B cell (primary cell): ENCODE results near the gene MISP3. TPM values are rescaled to one million over a fixed set of nuclear protein-coding genes. Genes with fewer than 3 reads are reported as not detected.

Experiments
- ATAC-seq: fragments of 200-7000 bp; cut with Tn5 transposase; one replicate; pipeline ENCODE4 v1.10.0; 2021; ENCODE audit warnings: low read depth, mild to moderate bottlenecking, moderate number of reproducible peaks, moderate library complexity
- CTCF ChIA-PET: fragments of 350-600 bp; sonication (Branson Sonifier 250); formaldehyde crosslinking; loops from one replicate; lab custom pipeline; 2021; ENCODE audit warnings: antibody characterized with exemption, inconsistent platforms; lab: Charles Lee
- POLR2A ChIA-PET: fragments of 350-600 bp; sonication (Branson Sonifier 250); formaldehyde crosslinking; loops from one replicate; lab custom pipeline; 2021; ENCODE audit warnings: antibody characterized with exemption; lab: Charles Lee
- DNase-seq: peaks from one replicate; pipeline ENCODE4 v3.0.0; 2013
- H2AFZ ChIP-seq: 2 replicates; pipeline ENCODE4 v1.6.1; 2012; ENCODE audit warnings: mild to moderate bottlenecking, low read depth, low read length; ENCODE audit not compliant: insufficient read depth, poor library complexity, severe bottlenecking
- H3K27ac ChIP-seq, 2 donors: 1 replicate in 1 of 2; 2 replicates in 1 of 2; pipeline ENCODE4 v1.5.1; 2012 to 2013; ENCODE audit warnings: low read length in 2 of 2, mild to moderate bottlenecking in 2 of 2, moderate library complexity in 1 of 2
- H3K27me3 ChIP-seq, 4 experiments: fragments of 200-600 bp in 1 of 4; sonication (generic) in 1 of 4; replicated peaks in 1 of 4; 1 replicate in 2 of 4; 2 replicates in 2 of 4; pipeline versions ENCODE4 v1.6.1 to v1.7.0; 2013 to 2016; ENCODE audit warnings: low read length in 3 of 4, mild to moderate bottlenecking in 2 of 4, mixed read lengths in 1 of 4, moderate library complexity in 1 of 4; ENCODE audit not compliant: insufficient read depth in 4 of 4, control insufficient read depth in 3 of 4; ENCODE audit errors: control extremely low read depth in 1 of 4
- H3K36me3 ChIP-seq, 2 experiments: replicated peaks in 1 of 2; 1 replicate in 1 of 2; 2 replicates in 1 of 2; pipeline versions ENCODE4 v1.6.1 to v1.7.1; 2013; ENCODE audit warnings: low read length in 1 of 2; ENCODE audit not compliant: insufficient read depth in 2 of 2, control insufficient read depth in 1 of 2; ENCODE audit errors: control extremely low read depth in 1 of 2, extremely low read depth in 1 of 2
- H3K4me1 ChIP-seq, 2 donors: fragments of 200-600 bp in 1 of 2; sonication (generic) in 1 of 2; 1 replicate in 1 of 2; 2 replicates in 1 of 2; pipeline versions ENCODE4 v1.5.1 to v1.6.1; 2013 to 2017; ENCODE audit warnings: low read length in 2 of 2; ENCODE audit not compliant: control insufficient read depth in 2 of 2, insufficient read depth in 2 of 2
- H3K4me2 ChIP-seq: replicated peaks from 2 replicates; pipeline ENCODE3; 2012; ENCODE audit warnings: mild to moderate bottlenecking, low read depth, low read length; ENCODE audit not compliant: poor library complexity, severe bottlenecking
- H3K4me3 ChIP-seq, 5 experiments: fragments of 200-600 bp in 1 of 5; sonication (generic) in 1 of 5; 1 replicate in 3 of 5; 2 replicates in 2 of 5; pipeline versions ENCODE4 v1.5.1 to v1.7.0; 2011 to 2016; ENCODE audit warnings: low read length in 4 of 5, mild to moderate bottlenecking in 4 of 5, low read depth in 2 of 5, control low read depth in 1 of 5, moderate library complexity in 1 of 5; ENCODE audit not compliant: insufficient read depth in 1 of 5; ENCODE audit errors: control extremely low read depth in 1 of 5, extremely low read depth in 1 of 5
- H3K79me2 ChIP-seq: fragments of 200-600 bp; sonication (generic); one replicate; pipeline ENCODE4 v1.6.0; 2016; ENCODE audit warnings: low read length; ENCODE audit not compliant: control insufficient read depth, insufficient read depth
- H3K9ac ChIP-seq: fragments of 200-600 bp; sonication (generic); 2 replicates; pipeline ENCODE4 v1.6.1; 2017; ENCODE audit warnings: mild to moderate bottlenecking, low read length, moderate library complexity
- H3K9me3 ChIP-seq, 3 donors: one replicate each; pipeline versions ENCODE4 v1.6.1 to v1.7.1; 2013; ENCODE audit warnings: low read length in 2 of 3; ENCODE audit not compliant: control insufficient read depth in 2 of 3, insufficient read depth in 1 of 3; ENCODE audit errors: control extremely low read depth in 1 of 3
- H4K20me1 ChIP-seq: 2 replicates; pipeline ENCODE4 v1.6.0; 2012; ENCODE audit warnings: mild to moderate bottlenecking, low read length; ENCODE audit not compliant: insufficient read depth, control insufficient read depth, poor library complexity, severe bottlenecking
- H3K27ac Mint-ChIP-seq: one replicate; pipeline ENCODE4 v1.8.0; 2021; ENCODE audit warnings: mixed read lengths
- H3K27me3 Mint-ChIP-seq: one replicate; pipeline ENCODE4 v1.8.0; 2021; ENCODE audit warnings: mixed read lengths
- H3K4me1 Mint-ChIP-seq: one replicate; pipeline ENCODE4 v1.8.0; 2021; ENCODE audit warnings: mixed read lengths
- H3K4me3 Mint-ChIP-seq: one replicate; pipeline ENCODE4 v1.8.0; 2021; ENCODE audit warnings: mixed read lengths
- H3K9me3 Mint-ChIP-seq: one replicate; pipeline ENCODE4 v1.8.0; 2022; ENCODE audit warnings: mixed read lengths; ENCODE audit not compliant: insufficient read depth
- CTCF ChIP-seq: fragments of 200-600 bp; IDR thresholded peaks from one replicate; pipeline ENCODE4 v1.8.0; 2022; ENCODE audit warnings: antibody characterized with exemption, mild to moderate bottlenecking
- EZH2 ChIP-seq: IDR thresholded peaks from 2 replicates; pipeline ENCODE4 v1.6.1; 2012; ENCODE audit warnings: borderline replicate concordance, low read depth, mild to moderate bottlenecking, moderate library complexity, low read length; ENCODE audit not compliant: insufficient read depth, poor library complexity, severe bottlenecking
- WGBS: methylation state at CpG from one replicate; pipeline ENCODE4 v1.1.5; 2013; ENCODE audit warnings: missing lambda C conversion rate; ENCODE audit not compliant: insufficient coverage; 5-methylcytosine and 5-hydroxymethylcytosine counted together
- intact Hi-C: fragments of 100-400 bp; cut with micrococcal nuclease; formaldehyde crosslinking; loops from one replicate; pipeline ENCODE4 v1.10.0; 2022
- polyA plus RNA-seq: library from polyadenylated mRNA; depleted of rRNA; stranded (reverse); fragments of >200 nt; gene quantifications from 2 replicates; pipeline ENCODE4 v1.2.3, GENCODE V29; 2012
- total RNA-seq, 2 donors: library from RNA; stranded (reverse); fragments of 120-200 nt in 1 of 2; gene quantifications; 1 replicate in 1 of 2; 2 replicates in 1 of 2; pipeline versions ENCODE4 v1.2.3 to v1.2.4, GENCODE V29; 2013 to 2022

Gene MISP3
- total and polyA plus RNA-seq, 2 donors (not counting 1 experiment from before 2014, with no cell fraction given), result 0.34 TPM

- ChIA-PET CTCF (interaction anchor here (0.6 to 1.9 kb wide), 3 partner anchors 9 to 49 kb away, joined by 4 to 7 read pairs (median 4); no protein-coding TSS in a partner anchor), POLR2A (interaction anchor here (1.6 kb wide), 1 partner anchor 22 kb away, joined by 4 read pairs; the partner anchor contains the start of gene RFX1)
- TF ChIP-seq EZH2 (no peak), CTCF (no peak)
- no peak within 1 kb of the TSS for H3K4me3 ChIP-seq
- Mint-ChIP-seq H3K27ac (peak within 1 kb of the TSS; percentile 50), H3K4me3 (no peak within 1 kb of the TSS), H3K4me1 (peaks cover 36% of the 10 kb centered on the region), H3K27me3 (no peaks in the 10 kb centered on the region), H3K9me3 (no peaks in the 10 kb centered on the region)
- no peak within 1 kb of the TSS for H2AFZ ChIP-seq
- no peak for ATAC-seq
- H3K27ac ChIP-seq, result no peak within 1 kb of the TSS
- H3K9me3 ChIP-seq, result peaks cover 0 to 5% (median 0%) of the 10 kb centered on the region in 3 donors
- H3K27me3 ChIP-seq, result no peaks in the 10 kb centered on the region
- H3K4me1 ChIP-seq, result peaks cover 22 to 44% of the 10 kb centered on the region in 2 donors
- DNase-seq, result no peak
- H3K36me3 ChIP-seq, result no peaks in the 10 kb centered on the region
- peaks cover 11% of the 10 kb centered on the region for H3K79me2 ChIP-seq
- intact Hi-C loops, result no loop called here
- H3K4me2 ChIP-seq, result peak within 1 kb of the TSS; percentile 26
- H3K9ac ChIP-seq, result no peak within 1 kb of the TSS
- H4K20me1 ChIP-seq, result no peaks in the 10 kb centered on the region
- whole genome bisulfite sequencing, result 90% methylated on average over 24 of the region's 24 CpGs
Observed at GRCh38 chr19:14027856-14028450, 44.6 kb upstream of the MISP3 start, which contains the start of gene RLN3. Gene RLN3 (plus strand): TSS chr19:14028148. CDS start chr19:14028205, 57 bp downstream.

- CTCF ChIA-PET, result interaction anchor here (0.5 to 1.9 kb wide), 6 partner anchors 10 to 126 kb away, joined by 3 to 7 read pairs (median 4); no protein-coding TSS in a partner anchor
- ATAC-seq, result no peak
- H3K27ac Mint-ChIP-seq, result peak overlapping the region; percentile 50
- intact Hi-C loops, result no loop called here
- H3K27me3 Mint-ChIP-seq, result no peaks in the 10 kb centered on the region
- Histone ChIP-seq H3K79me2 (peaks cover 13% of the 10 kb centered on the region), H3K36me3 (peaks cover under 1 to 1% of the 10 kb centered on the region in 2 experiments), H3K9me3 (peaks cover 0 to 5% (median 0%) of the 10 kb centered on the region in 3 donors), H3K4me2 (peak overlapping the region; percentile 26), H4K20me1 (peaks cover 3% of the 10 kb centered on the region), H3K27me3 (no peaks in the 10 kb centered on the region), H3K4me3 (no peak overlapping the region), H3K27ac (no peak overlapping the region), H3K9ac (no peak overlapping the region), H2AFZ (no peak overlapping the region), H3K4me1 (peaks cover 22 to 40% of the 10 kb centered on the region in 2 donors)
- TF ChIP-seq CTCF, result no peak
- TF ChIP-seq EZH2, result no peak
- no peaks in the 10 kb centered on the region for H3K9me3 Mint-ChIP-seq
- POLR2A ChIA-PET, result interaction anchor here (0.6 to 1.6 kb wide), 3 partner anchors 19 to 23 kb away, joined by 3 to 5 read pairs (median 4); partner anchors contain the start of gene RFX1
- H3K4me1 Mint-ChIP-seq, result peaks cover 32% of the 10 kb centered on the region
- no peak for DNase-seq
- 100% methylated on average over 2 of the region's 4 CpGs for WGBS
- H3K4me3 Mint-ChIP-seq, result no peak overlapping the region
Observed at GRCh38 chr19:14028901-14029300, 43.7 kb upstream of the MISP3 start.
